Sigmoid colon (tissue), 7 donors: ENCODE measurements around the gene TACC2. TPM values are rescaled to one million over a fixed set of nuclear protein-coding genes. Genes with fewer than 3 reads are reported as not detected.
A peak's percentile ranks its signal among the peaks of the same experiment; 100 is the strongest.

Experiments used
- DNase-seq: peaks from one replicate; pipeline ENCODE4 v3.0.0-alpha.2; 2019
- H3K27ac ChIP-seq, 4 donors: fragments of 200-600 bp; sonication (generic); one replicate each; pipeline ENCODE4 v1.5.1; 2016 to 2019; ENCODE audit warnings: mild to moderate bottlenecking in 1 of 4
- H3K27me3 ChIP-seq, 3 donors: fragments of 200-600 bp; sonication (generic); one replicate each; pipeline ENCODE4 v1.5.1; 2019; ENCODE audit warnings: mild to moderate bottlenecking in 1 of 3
- H3K36me3 ChIP-seq, 4 donors: fragments of 200-600 bp; sonication (generic); one replicate each; pipeline ENCODE4 v1.5.1; 2016 to 2019
- H3K4me1 ChIP-seq, 4 donors: fragments of 200-600 bp; sonication (generic); one replicate each; pipeline ENCODE4 v1.5.1; 2017 to 2019
- H3K4me3 ChIP-seq, 4 donors: fragments of 200-600 bp; sonication (generic); one replicate each; pipeline ENCODE4 v1.5.1; 2017 to 2019; ENCODE audit warnings: mild to moderate bottlenecking in 2 of 4, moderate library complexity in 1 of 4
- H3K9me3 ChIP-seq, 4 donors: fragments of 200-600 bp in 3 of 4; sonication (generic) in 3 of 4; one replicate each; pipeline versions ENCODE4 v1.5.1 to v1.6.1; 2013 to 2019
- EP300 ChIP-seq, 4 donors: sonication (generic); formaldehyde crosslinking; IDR thresholded peaks; one replicate each; pipeline ENCODE4 v1.6.1; 2017; ENCODE audit warnings: antibody characterized with exemption in 4 of 4
- POLR2A ChIP-seq, 2 donors: fragments of 450-650 bp; IDR thresholded peaks; one replicate each; pipeline ENCODE4 v1.6.1; 2016; ENCODE audit warnings: antibody characterized with exemption in 2 of 2, mild to moderate bottlenecking in 2 of 2, moderate library complexity in 2 of 2
- POLR2AphosphoS5 ChIP-seq, 4 donors: sonication (generic); formaldehyde crosslinking; IDR thresholded peaks; one replicate each; pipeline ENCODE4 v1.6.1; 2017; ENCODE audit warnings: antibody characterized with exemption in 4 of 4
- WGBS, 2 donors: extraction: QIAGEN DNeasy Blood & Tissue Kit; methylation state at CpG; one replicate each; pipeline ENCODE4 v1.1.7; 2013; 5-methylcytosine and 5-hydroxymethylcytosine counted together
- intact Hi-C: fragments of 100-400 bp; cut with DNase I; formaldehyde crosslinking; loops from one replicate; pipeline ENCODE4 v1.15.1; 2023
- polyA plus RNA-seq, 3 donors: library from polyadenylated mRNA; stranded (reverse); fragments of 200-250 nt; gene quantifications; one replicate each; pipeline ENCODE4 v1.2.3, GENCODE V29; 2013
- total RNA-seq, 4 donors: library from RNA; depleted of rRNA; stranded (reverse); fragments of >200 nt; gene quantifications; one replicate each; pipeline ENCODE4 v1.1.0, GENCODE V29; 2016
- TF ChIP-seq, protein P1 (sequence below), 4 experiments: fragments of 450-650 bp in 3 of 4; fragments of 200-600 bp in 1 of 4; IDR thresholded peaks; one replicate each; pipeline ENCODE4 v1.5.1; 2016 to 2019; ENCODE audit warnings: antibody characterized with exemption in 4 of 4, mild to moderate bottlenecking in 3 of 4, moderate library complexity in 2 of 4
- donor health status: healthy with polysubstance abuse.
- donor health status: Bipolar disorder and iron deficiency.
- donor health status: healthy.

TACC2 gene
- total and polyA plus RNA-seq, 7 donors, result 43.7 to 173 (median 71.0) TPM

DNA sequence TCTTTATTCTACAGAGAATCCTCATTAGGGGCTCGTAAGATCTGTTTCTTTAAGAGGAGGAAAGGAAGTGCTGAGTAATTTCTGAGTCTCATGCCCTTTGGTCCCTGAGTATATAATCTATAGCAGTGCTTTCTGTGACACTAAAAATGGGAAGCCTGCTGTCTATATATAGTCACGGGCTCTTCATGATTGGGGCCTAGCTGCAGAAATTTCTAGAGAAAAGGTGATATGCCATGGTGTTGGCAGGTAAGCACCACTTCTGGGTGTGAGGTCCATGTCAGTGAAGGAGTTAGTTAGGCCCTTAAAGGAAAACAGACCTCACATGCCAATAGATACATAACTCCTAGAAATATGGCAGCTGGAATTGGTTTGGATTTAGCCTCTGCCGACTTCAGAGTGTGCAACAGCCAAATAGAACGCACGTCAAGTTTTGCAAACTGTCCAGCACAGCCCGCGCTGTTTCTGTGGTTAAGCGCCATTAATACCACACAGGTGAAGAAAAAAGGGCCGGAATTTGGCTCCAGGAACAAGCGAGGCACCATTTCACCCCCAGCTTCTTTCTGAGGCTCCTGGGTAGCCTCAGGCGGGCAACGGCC, 123.2 kb downstream of the TACC2 start:
- Histone ChIP-seq H3K4me1 (peaks cover 0 to 43% (median 37%) of the 10 kb centered on the region in 4 donors), H3K4me3 (peak overlapping the region; percentile 19 to 91 (median 74)), H3K27me3 (no peaks in the 10 kb centered on the region), H3K36me3 (no peaks in the 10 kb centered on the region), H3K27ac (peak overlapping the region; percentile 99 to 100 (median 100)), H3K9me3 (no peaks in the 10 kb centered on the region)
- TF ChIP-seq POLR2AphosphoS5 (IDR thresholded peaks at IDR 0.05) (no peak), POLR2A (IDR thresholded peaks at IDR 0.05) (no peak), EP300 (IDR thresholded peaks at IDR 0.05) (no peak)
- TF ChIP-seq, protein P1, sequence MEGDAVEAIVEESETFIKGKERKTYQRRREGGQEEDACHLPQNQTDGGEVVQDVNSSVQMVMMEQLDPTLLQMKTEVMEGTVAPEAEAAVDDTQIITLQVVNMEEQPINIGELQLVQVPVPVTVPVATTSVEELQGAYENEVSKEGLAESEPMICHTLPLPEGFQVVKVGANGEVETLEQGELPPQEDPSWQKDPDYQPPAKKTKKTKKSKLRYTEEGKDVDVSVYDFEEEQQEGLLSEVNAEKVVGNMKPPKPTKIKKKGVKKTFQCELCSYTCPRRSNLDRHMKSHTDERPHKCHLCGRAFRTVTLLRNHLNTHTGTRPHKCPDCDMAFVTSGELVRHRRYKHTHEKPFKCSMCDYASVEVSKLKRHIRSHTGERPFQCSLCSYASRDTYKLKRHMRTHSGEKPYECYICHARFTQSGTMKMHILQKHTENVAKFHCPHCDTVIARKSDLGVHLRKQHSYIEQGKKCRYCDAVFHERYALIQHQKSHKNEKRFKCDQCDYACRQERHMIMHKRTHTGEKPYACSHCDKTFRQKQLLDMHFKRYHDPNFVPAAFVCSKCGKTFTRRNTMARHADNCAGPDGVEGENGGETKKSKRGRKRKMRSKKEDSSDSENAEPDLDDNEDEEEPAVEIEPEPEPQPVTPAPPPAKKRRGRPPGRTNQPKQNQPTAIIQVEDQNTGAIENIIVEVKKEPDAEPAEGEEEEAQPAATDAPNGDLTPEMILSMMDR (IDR thresholded peaks at IDR 0.05), result no peak
- WGBS, 2 donors, result 7 to 28% methylated on average over 12 of the region's 12 CpGs
- intact Hi-C loops, result loop anchor here (2.0 kb wide), 5 partner anchors 49 to 187 kb away; partner anchors contain the start of gene NSMCE4A
- DNase-seq, result no peak

DNA sequence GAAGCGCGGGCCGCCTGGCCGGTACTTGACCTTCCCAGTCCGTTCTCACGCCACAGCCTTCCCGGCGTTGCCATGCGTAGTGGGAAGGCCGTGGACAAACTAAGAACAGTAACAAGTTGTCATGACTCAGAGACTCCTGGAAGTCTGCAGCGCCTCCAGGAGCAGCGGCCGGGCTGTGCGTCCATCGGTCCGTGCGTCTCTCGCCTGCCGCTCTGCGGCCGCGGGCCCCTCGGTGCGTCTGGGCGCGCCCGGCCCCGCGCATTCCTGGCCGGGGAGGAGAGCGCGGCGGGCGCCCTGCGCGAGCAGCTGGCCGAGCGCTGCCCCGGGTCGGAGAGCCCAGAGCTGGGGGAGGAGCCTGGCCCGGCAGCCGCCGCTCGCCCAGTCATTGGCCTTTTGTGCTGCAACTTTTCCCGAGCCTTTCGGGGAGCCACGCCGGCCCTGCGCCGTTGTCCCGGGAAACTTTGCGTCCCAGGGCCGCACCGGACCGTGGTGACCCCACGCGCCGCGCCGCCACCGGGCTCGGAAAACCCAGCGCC, 123.7 kb downstream of the TACC2 start:
- H3K9me3 ChIP-seq, result no peaks in the 10 kb centered on the region
- intact Hi-C loops, result loop anchor here (2.0 kb wide), 5 partner anchors 50 to 188 kb away; partner anchors contain the start of gene NSMCE4A
- 1% methylated on average over 61 of the region's 63 CpGs for WGBS, 2 donors
- DNase-seq, result peak; percentile 97
- TF ChIP-seq POLR2A (IDR thresholded peaks at IDR 0.05) (peak in 1 of 2 donors; percentile 37), POLR2AphosphoS5 (IDR thresholded peaks at IDR 0.05) (peak; percentile 22 to 87 (median 62)), EP300 (IDR thresholded peaks at IDR 0.05) (no peak)
- TF ChIP-seq, protein P1 (IDR thresholded peaks at IDR 0.05), result peak in 3 of 4 experiments; percentile 24 to 58 (median 29)
- peak overlapping the region; percentile 72 to 91 (median 76) for H3K4me3 ChIP-seq
- H3K27ac ChIP-seq, result peak overlapping the region; percentile 99 to 100 (median 100)
- H3K27me3 ChIP-seq, result no peaks in the 10 kb centered on the region
- peaks cover 0 to 49% (median 40%) of the 10 kb centered on the region in 4 donors for H3K4me1 ChIP-seq
- no peaks in the 10 kb centered on the region for H3K36me3 ChIP-seq

DNA sequence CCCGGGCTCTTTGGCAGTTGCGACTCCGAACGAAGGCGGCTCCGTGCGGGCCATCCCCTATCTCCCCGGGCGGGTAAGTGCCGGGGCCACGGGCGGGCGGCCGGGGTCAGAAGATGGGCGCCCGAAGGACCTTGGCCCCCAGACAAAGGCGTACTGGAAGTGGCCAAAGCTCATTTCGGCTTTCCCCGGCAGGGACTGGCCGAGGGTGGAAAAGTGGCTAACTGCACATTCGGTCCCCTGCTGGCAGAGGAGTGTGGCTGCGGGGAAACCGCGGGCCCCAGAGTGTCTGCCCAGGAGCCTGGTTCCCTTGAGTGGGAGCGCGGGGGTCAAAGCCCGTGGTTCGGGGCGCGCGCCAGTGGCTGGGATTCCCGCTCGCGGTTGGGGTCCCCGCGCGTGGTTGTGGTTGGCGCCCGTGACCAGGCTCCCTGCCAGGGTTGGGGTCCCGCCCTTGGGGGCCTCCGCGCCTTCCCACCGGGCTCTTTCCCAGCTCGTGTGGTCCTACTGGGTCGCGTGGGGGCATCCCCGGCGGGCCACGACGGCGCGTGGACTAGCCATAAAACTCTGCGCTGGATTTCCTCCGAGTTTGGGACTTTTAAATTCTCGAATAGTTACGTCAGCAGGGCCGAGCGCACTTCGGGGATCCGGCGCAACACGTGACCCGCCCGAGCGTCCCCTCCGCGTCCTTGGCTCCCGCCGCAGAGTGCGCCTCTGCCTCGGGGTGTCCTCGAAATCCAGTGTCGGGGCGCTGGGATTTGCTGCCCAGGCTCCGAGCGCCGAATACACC, 124.4 kb downstream of the TACC2 start:
- peak overlapping the region; percentile 99 to 100 (median 100) for H3K27ac ChIP-seq
- WGBS, 2 donors, result 1 to 2% methylated on average over 77 of the region's 77 CpGs
- H3K9me3 ChIP-seq, result no peaks in the 10 kb centered on the region
- H3K4me3 ChIP-seq, result peak overlapping the region; percentile 72 to 91 (median 76)
- no peaks in the 10 kb centered on the region for H3K27me3 ChIP-seq
- DNase-seq, result peak; percentile 95
- H3K4me1 ChIP-seq, result peaks cover 0 to 54% (median 43%) of the 10 kb centered on the region in 4 donors
- intact Hi-C loops, result loop anchor here (2.0 kb wide), 5 partner anchors 51 to 189 kb away; partner anchors contain the start of gene NSMCE4A
- no peaks in the 10 kb centered on the region for H3K36me3 ChIP-seq
- TF ChIP-seq POLR2A (IDR thresholded peaks at IDR 0.05) (peak; percentile 87 to 90), EP300 (IDR thresholded peaks at IDR 0.05) (peak in 3 of 4 donors; percentile 13 to 90 (median 42)), POLR2AphosphoS5 (IDR thresholded peaks at IDR 0.05) (peak; percentile 96 to 99 (median 98))
- TF ChIP-seq, protein P1 (IDR thresholded peaks at IDR 0.05), result peak; percentile 32 to 76 (median 65)

DNA sequence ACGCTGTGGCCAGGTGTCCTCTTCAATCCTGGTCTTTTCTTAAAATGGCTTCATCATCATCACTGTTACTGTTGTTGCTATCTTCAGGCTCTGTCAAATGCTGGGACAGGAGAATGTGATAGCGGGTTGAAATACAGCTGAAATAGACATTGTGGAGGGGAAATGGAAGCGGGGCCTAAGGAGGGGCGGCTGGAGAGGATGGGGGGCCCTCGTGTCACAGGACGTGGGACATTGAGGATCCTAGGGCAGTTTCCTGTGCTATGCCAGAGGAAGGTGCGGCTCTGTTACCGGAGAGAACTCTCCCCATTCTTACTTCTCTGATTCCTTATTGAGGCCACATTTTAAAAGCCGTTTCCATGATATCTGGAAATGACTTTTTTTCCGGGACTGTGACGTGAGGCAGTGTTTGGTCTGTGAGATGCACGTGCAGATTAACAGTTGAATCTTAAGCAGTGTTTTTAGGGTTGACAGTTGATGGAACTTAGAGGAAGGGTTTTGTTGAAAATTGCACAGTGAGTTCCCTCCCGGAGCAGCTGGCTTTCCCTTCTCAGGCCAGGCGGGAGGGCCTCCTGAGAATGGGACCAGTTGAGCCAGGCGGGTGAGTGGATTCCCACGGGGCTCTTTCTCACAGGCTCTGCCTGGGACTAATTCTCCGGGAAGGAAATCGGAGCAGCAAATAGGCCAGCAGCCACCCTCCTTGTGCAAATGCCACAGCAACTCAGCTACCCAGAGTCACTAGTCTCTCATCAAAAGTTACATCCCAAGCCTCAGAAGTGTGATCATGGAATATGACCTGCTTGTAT, 125.2 kb downstream of the TACC2 start:
- 23 to 36% methylated on average over 18 of the region's 18 CpGs for WGBS, 2 donors
- intact Hi-C loops, result loop anchor here (2.0 kb wide), 5 partner anchors 51 to 189 kb away; partner anchors contain the start of gene NSMCE4A

More for the DNA sequence above, 125.2 kb downstream of the TACC2 start:
- Histone ChIP-seq H3K27ac (peak overlapping the region; percentile 99 to 100 (median 100)), H3K27me3 (no peaks in the 10 kb centered on the region), H3K4me3 (peak overlapping the region; percentile 72 to 91 (median 76)), H3K4me1 (peaks cover 0 to 62% (median 51%) of the 10 kb centered on the region in 4 donors), H3K9me3 (no peaks in the 10 kb centered on the region), H3K36me3 (no peaks in the 10 kb centered on the region)
- TF ChIP-seq EP300 (IDR thresholded peaks at IDR 0.05) (no peak), POLR2A (IDR thresholded peaks at IDR 0.05) (no peak), POLR2AphosphoS5 (IDR thresholded peaks at IDR 0.05) (peak in 1 of 4 donors; percentile 17)
- TF ChIP-seq, protein P1 (IDR thresholded peaks at IDR 0.05), result no peak
- peak; percentile 79 for DNase-seq
